SU-DHL-6 (cell line): ENCODE results near the gene C16orf78.

ENCODE experiments used
- EZH2phosphoT487 ChIP-seq: fragments of 200-600 bp; sonication (generic), shearing (Covaris generic); conservative IDR thresholded peaks from 2 replicates; pipeline ENCODE4 v1.6.1; 2018; ENCODE audit warnings: mild to moderate bottlenecking, antibody characterized with exemption, low read length, moderate library complexity, mixed read lengths
- TF ChIP-seq, protein P1 (sequence below): fragments of 200-600 bp; sonication (generic); IDR thresholded peaks from one replicate; pipeline ENCODE4 v1.5.1; 2017; ENCODE audit warnings: antibody characterized with exemption, mild to moderate bottlenecking, low read length, moderate library complexity; ENCODE audit not compliant: insufficient read depth, poor library complexity, severe bottlenecking

DNA sequence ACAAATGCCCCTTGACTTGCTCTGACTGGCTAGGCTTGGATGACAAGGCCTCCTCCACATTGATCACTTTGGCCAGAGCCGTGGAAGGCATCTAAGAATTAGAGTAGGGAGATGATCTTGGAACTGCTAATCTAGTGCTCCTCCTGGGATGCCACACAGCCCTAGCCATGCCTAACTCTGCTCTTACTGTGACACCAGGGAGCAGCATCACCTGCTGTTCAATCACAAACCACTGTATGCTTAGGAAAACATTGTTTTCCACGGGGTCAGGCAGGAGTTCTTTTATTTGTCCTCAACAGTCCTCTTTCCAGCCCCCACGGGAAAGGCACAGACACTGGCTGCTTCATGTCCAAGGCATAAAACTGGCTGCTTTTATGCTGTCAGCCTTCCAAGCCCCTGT is 46.3 kb downstream of the C16orf78 start:
- TF ChIP-seq, protein P1, sequence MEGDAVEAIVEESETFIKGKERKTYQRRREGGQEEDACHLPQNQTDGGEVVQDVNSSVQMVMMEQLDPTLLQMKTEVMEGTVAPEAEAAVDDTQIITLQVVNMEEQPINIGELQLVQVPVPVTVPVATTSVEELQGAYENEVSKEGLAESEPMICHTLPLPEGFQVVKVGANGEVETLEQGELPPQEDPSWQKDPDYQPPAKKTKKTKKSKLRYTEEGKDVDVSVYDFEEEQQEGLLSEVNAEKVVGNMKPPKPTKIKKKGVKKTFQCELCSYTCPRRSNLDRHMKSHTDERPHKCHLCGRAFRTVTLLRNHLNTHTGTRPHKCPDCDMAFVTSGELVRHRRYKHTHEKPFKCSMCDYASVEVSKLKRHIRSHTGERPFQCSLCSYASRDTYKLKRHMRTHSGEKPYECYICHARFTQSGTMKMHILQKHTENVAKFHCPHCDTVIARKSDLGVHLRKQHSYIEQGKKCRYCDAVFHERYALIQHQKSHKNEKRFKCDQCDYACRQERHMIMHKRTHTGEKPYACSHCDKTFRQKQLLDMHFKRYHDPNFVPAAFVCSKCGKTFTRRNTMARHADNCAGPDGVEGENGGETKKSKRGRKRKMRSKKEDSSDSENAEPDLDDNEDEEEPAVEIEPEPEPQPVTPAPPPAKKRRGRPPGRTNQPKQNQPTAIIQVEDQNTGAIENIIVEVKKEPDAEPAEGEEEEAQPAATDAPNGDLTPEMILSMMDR = no peak
- TF ChIP-seq EZH2phosphoT487 = no peak
